ENCODE measurements around the gene MEF2A.

MEF2A gene

GRCh38 chr15:99558084-99558483 lies 7.7 kb upstream of the MEF2A start:
- Histone ChIP-seq H3K4me3 (ENCODE audit: low read depth in 1 of 2, low read length in 2 of 2) (no peak overlapping the region), H3K4me2 (ENCODE audit: insufficient read depth, low read length) (no peak overlapping the region), H3K27ac (ENCODE audit: low read length) (no peak overlapping the region), H3K79me2 (ENCODE audit: insufficient read depth, low read length) (no peaks in the 10 kb centered on the region), H3K4me1 (ENCODE audit: insufficient read depth, low read length) (peaks cover 14% of the 10 kb centered on the region), H3K27me3 (ENCODE audit: insufficient read depth, low read length, poor library complexity) (no peaks in the 10 kb centered on the region), H3K9me3 (ENCODE audit: insufficient read depth, low read length, severe bottlenecking) (no peaks in the 10 kb centered on the region), H4K20me1 (ENCODE audit: insufficient read depth, low read length) (no peaks in the 10 kb centered on the region), H3K9ac (ENCODE audit: low read depth, low read length) (no peak overlapping the region), H3K36me3 (ENCODE audit: insufficient read depth, low read length) (no peaks in the 10 kb centered on the region), H2AFZ (ENCODE audit: low read depth, low read length) (no peak overlapping the region)
- DNase-seq: no peak
- no peak for TF ChIP-seq CTCF (IDR thresholded peaks at IDR 0.05; ENCODE audit: borderline replicate concordance, extremely low read depth, low read length, poor library complexity, severe bottlenecking)
- TF ChIP-seq EZH2 (IDR thresholded peaks at IDR 0.05; ENCODE audit: borderline replicate concordance, low read depth, low read length, severe bottlenecking): no peak
- no peak for ATAC-seq (ENCODE audit: insufficient read depth, low read depth)

DNA sequence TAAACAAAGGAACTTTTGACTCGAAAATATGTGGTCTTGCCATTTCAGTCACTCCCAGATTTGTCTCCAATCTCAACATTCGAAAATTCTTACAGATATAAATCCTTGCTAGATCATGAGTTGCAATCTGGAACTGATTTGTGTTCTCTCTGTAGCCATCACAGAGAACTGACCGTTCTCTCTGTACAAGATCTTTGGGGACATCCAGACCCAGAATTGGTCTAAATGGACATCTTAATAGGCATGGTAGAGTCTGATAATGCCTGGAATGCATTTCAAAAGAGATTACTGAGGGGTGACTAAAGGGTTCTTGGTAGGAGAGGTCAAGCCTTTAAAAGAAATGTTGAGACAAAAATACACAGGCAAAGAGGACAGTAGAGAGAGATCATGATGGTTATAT lies 7.2 kb upstream of the MEF2A start:
- Histone ChIP-seq H3K4me2 (ENCODE audit: insufficient read depth, low read length) (no peak overlapping the region), H2AFZ (ENCODE audit: low read depth, low read length) (no peak overlapping the region), H3K4me1 (ENCODE audit: insufficient read depth, low read length) (peaks cover 19% of the 10 kb centered on the region), H3K9me3 (ENCODE audit: insufficient read depth, low read length, severe bottlenecking) (no peaks in the 10 kb centered on the region), H3K27me3 (ENCODE audit: insufficient read depth, low read length, poor library complexity) (no peaks in the 10 kb centered on the region), H3K4me3 (ENCODE audit: low read depth in 1 of 2, low read length in 2 of 2) (no peak overlapping the region), H3K36me3 (ENCODE audit: insufficient read depth, low read length) (no peaks in the 10 kb centered on the region), H4K20me1 (ENCODE audit: insufficient read depth, low read length) (no peaks in the 10 kb centered on the region), H3K27ac (ENCODE audit: low read length) (no peak overlapping the region), H3K9ac (ENCODE audit: low read depth, low read length) (no peak overlapping the region), H3K79me2 (ENCODE audit: insufficient read depth, low read length) (no peaks in the 10 kb centered on the region)
- DNase-seq (no peak), ATAC-seq (ENCODE audit: insufficient read depth, low read depth) (no peak)
- no peak for TF ChIP-seq CTCF (IDR thresholded peaks at IDR 0.05; ENCODE audit: borderline replicate concordance, extremely low read depth, low read length, poor library complexity, severe bottlenecking)
- TF ChIP-seq EZH2 (IDR thresholded peaks at IDR 0.05; ENCODE audit: borderline replicate concordance, low read depth, low read length, severe bottlenecking): no peak

DNA sequence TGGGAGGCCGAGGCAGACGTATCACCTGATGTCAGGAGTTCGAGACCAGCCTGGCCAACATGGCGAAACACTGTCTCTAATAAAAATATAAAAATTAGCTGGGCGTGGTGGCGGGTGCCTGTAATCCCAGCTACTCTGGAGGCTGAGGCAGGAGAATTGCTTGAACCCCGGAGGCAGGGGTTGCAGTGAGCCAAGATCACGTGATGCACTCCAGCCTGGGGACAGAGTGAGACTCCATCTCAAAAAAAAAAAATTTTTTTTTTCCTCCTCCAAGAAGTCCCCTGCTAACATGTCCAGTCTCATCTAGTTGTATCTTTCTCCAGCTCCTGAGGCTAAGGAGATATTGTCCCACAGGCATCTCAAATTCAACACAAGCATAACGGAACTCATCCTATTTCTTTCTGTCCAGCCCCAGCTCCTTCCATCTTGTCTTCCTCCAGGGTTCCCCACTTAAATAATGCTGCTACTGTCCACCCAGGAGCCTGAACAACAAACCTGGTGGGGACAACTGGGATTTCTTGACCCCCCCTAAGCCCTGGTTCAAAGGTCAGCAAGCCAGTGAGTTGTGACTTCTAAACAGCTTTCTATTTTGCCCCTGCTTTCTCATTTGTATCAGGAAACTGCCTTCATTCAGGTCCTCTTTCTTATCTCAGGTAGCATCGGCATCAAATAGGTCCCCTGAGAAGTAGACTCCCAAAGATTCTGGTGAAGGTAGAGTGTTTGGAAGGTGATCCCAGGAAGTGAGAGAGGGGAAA lies 4.1 kb upstream of the MEF2A start:
- Histone ChIP-seq H3K9ac (ENCODE audit: low read depth, low read length) (no peak overlapping the region), H2AFZ (ENCODE audit: low read depth, low read length) (peak overlapping the region; percentile 73), H3K4me1 (ENCODE audit: insufficient read depth, low read length) (peaks cover 30% of the 10 kb centered on the region), H3K4me2 (ENCODE audit: insufficient read depth, low read length) (peak overlapping the region; percentile 11; the same call in 1 of the 2 replicates), H3K79me2 (ENCODE audit: insufficient read depth, low read length) (peaks cover 6% of the 10 kb centered on the region), H3K9me3 (ENCODE audit: insufficient read depth, low read length, severe bottlenecking) (no peaks in the 10 kb centered on the region), H3K27ac (ENCODE audit: low read length) (peak overlapping the region; percentile 45), H3K27me3 (ENCODE audit: insufficient read depth, low read length, poor library complexity) (no peaks in the 10 kb centered on the region), H3K36me3 (ENCODE audit: insufficient read depth, low read length) (no peaks in the 10 kb centered on the region), H3K4me3 (ENCODE audit: low read depth in 1 of 2, low read length in 2 of 2) (no peak overlapping the region), H4K20me1 (ENCODE audit: insufficient read depth, low read length) (peaks cover 2% of the 10 kb centered on the region; the same call in 1 of the 2 replicates)
- ATAC-seq (ENCODE audit: insufficient read depth, low read depth): no peak
- DNase-seq: no peak
- TF ChIP-seq CTCF (IDR thresholded peaks at IDR 0.05; ENCODE audit: borderline replicate concordance, extremely low read depth, low read length, poor library complexity, severe bottlenecking) (no peak), EZH2 (IDR thresholded peaks at IDR 0.05; ENCODE audit: borderline replicate concordance, low read depth, low read length, severe bottlenecking) (no peak)
